Inferior parietal cortex (tissue), 1 donor: Measurements from ENCODE around the gene GAS6.
"Not testable (repeated sequence)": the region's sequence is repeated elsewhere in the genome, so short reads cannot be mapped to it uniquely, and the experiment has no call there.

Source experiments
- DNase-seq: peaks from one replicate; pipeline ENCODE4 v3.0.0-alpha.2; 2016; ENCODE audit errors: extremely low spot score

Gene GAS6

DNA sequence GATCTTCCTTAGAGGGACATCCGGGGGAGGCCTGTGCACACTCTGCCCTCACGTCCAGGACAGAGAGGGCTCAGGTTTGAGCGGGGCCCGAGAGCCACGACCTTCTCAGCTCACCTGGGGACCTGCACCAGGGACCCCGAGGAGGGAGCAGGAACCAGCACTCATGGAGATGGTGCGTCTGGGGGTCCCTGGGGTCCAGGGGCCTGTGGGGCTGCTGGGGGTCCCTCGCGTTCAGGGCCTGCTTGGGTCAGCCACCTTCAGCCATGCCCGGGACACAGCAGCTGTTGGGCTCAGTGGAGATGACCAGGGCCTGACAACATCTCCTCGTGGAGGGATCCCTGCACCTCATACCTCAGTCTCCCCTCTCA is 57.8 kb downstream of the GAS6 start:
- DNase-seq = no peak

DNA sequence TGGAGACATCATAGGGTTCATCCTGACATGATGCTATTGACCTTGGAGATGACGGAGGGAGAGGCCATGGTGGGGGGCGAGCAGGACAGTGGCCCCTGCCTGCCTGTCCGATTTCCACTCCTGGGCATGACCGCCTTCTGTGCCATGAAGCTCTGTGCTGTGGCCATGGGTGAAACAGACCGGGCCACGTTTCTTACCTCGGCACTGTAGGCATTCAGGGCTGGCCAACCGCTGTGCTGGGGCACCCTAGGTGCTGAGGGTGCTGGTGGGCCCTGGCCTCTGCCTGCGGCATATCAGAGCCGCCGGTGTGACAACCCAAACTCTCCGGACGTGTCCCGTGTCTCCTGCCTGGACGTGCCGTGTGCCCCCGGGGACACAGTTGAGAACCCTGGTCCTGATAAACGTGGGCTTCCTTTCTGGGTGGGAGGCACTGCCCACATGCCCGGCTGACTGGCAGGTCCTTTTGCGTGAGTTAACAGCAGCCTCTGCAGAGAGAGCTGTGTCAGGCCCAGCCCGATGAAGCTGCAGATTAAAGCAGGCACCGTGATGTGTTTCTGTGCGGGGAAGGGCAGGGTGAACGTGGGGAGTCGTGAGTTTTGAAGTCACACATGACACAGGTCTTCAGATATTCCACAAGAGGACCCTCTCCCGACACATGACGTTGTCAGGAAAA is 58.3 kb downstream of the GAS6 start:
- no peak for DNase-seq

DNA sequence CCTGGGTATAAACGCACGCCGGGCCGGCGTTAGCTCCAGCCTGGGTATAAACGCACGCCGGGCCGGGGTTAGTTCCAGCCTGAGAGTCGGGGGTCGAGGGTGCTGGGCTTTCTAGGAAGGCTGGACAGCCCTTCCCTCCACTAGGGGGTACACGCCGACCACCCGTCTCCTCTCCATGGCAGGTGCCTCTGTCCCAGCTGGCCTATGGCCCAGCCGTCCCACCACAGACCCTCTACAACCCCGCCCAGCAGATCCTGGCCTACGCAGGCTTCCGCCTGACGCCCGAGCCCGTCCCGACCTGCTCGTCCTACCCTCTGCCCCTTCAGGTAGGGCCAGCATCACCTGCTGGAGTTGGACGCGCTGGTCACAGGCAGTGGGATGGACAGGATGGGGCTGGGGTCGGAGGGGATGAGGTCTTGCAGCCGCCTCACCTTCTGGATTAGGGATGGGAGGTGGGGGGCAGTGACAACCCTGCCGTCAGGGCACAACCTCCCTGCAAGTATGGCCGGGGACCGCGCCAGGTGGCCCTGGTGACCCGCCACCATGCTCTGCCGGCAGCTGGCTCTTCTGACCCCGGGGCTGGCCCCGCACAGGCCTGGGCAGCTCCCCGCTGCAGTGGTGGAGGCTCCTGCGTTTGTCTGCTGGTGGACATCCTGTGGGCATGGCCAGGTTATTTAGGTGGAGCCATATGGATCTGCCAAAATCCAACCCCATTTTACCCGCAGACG is 59.0 kb downstream of the GAS6 start:
- DNase-seq = no peak

DNA sequence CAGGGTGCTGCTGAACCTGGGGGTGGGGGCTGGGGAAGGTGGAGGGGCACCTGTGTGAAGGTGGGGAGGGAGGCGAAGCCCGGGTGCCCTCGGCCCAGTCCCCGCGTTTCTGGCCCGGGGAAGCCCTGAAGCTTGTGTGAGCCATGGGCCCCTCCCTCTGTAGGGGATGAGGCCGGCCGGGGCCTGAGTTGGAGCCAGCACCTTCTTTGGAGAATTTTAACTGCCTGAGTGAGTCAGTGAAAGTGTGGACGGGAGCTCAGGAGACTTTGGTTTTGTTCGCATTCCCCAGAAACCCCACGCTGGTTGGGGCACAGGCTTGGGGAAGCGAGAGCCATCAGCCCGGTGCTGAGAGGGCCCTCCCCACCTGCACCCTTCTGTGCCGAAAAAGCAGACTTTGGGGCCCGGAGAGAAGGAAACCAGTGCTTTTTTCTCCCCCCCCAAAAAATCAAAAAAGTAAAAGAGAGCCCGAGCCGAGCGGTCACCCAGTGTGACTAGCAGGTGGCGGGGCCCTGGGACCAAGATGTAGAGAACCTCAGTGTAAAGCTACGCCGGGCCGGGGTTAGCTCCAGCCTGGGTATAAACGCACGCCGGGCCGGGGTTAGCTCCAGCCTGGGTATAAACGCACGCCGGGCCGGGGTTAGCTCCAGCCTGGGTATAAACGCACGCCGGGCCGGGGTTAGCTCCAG is 59.7 kb downstream of the GAS6 start:
- DNase-seq = no peak

DNA sequence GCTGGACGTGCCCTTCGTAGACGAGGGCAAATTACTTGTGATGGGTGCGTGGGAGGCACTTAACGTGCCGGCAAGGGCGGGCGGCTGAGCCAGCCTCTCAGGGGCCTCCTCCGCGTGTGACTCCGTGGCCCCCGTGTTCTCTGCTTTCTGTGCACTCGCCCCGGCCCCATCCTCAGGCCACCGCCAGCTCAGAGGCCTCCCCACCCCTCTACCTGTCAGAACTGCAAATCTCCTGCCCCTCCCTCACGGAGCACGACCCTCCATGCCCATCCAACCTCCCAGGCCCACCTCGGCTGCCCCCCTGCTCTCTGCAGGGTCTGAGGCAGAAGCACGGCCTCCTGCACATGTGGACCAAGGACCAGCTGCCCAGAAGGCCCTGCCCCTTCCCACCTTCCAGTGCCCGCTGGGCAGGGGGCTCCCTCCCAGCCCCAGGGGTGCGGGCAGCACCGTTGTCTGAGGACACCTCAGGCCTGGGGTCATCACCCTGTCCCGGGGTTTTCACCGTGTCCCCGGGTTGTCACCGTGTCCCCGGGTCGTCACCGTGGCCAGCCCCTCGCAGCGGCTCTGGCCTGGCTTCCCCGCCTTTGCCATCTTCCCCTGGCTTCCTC is 60.4 kb downstream of the GAS6 start:
- DNase-seq = no peak

DNA sequence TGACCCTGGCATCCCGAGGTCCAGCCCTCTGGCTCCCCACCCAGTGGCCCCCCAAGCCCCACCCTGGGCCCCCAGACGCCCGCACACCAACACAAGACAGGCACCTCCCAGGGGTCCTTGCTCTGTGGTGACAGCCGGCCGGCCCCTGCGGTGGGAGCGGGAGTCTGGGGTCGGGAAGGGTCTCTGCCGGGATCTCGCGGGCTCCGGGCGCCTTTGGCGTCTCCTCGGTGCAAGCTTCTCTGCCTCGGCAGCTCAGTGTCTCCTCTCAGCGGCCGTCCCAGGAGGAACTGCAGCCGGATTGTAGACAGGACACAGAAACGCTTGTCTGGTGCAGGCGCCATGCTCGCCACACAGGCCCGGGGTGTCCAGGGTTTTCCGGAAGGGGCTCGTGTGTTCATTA is 61.1 kb downstream of the GAS6 start:
- no peak for DNase-seq

DNA sequence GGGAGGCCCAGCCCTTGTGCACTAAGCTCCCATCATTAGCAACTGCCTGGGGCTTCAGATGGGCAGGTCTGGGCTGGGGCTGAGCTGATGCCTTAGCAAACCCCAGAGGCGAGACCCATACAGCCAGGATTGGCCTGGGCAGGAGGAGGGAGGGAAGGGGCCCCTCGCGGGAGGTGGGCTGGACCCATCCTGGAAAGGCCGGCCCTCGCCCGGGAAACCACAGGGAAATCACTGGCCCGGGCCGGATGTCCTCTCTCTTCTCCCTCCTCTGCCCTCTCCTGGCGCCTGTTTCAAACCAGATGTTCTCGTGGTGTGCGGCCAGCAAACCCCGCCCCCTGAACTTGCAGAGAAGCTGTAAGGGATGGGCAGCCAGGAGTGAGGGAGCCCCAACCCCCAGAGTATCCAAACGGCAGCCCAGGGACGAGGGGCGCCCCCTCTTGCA is 61.8 kb downstream of the GAS6 start:
- DNase-seq = no peak

DNA sequence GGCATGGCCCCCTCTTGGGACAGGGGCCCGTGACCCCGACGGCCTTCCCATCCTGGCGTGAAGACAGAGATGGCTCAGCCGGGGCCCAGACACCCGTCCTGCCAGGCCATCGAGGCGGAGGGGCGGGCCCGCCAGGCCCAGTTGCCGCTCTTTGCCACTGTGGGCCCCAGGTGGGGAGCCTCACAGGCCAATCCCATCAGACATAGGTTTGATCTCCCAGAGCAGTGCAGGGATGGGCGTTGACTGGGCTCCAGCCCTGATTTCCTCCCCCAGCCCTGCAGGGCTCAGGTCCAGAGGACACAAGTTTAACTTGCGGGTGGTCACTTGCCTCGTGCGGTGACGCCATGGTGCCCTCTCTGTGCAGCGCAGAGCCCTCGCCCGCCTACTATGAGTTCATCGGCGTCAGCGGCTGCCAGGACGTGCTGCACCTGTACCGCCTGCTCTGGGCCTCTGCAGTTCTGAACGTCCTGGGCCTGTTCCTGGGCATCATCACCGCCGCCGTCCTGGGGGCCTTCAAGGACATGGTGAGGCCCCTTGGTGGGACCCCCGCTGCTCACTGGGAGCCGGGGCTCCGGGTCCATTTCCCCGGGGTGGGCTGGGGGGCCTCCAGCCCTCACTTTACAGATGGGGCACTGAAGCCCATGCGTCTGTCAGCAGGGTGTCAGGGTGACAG is 62.5 kb downstream of the GAS6 start:
- DNase-seq = no peak

DNA sequence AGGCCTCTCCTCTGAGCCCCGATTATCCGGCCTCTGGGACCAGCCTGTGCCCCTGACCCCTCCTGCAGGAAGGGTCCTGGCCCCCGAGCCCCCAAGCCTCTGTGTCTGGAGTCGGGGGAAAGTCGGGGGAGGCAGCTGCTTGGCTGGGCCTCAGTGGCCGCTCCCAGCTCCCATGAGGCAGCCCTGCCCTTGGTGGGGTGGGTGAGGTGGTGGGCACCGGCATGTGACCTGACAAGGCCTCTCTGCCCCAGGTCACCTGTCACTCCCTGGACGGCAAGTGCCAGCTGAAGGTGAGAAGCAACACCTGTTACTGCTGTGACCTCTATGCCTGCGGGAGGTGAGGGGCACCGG is 63.3 kb downstream of the GAS6 start:
- DNase-seq = no peak

DNA sequence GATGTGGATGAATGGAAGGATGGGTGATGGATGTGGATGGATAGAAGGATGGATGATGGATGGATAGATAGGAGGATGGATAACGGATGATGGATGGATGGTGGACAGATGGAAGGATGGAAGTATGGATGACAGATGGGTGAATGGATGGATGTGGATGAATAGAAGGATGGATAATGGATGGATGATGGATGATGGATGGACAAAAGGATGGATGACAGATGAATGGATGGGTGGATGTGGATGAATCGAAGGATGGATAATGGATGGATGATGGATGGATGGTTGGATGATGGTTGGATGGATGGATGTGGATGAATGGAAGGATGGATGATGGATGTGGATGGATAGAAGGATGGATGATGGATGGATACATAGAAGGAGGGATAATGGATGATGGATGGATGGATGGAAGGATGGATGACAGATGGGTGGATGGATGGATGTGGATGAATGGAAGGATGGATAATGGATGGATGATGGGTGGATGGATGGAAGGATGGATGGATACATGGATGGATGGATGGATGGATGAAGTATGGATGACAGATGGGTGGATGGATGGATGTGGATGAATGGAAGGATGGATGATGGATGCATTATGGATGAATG is 65.6 kb downstream of the GAS6 start:
- DNase-seq = no peak

DNA sequence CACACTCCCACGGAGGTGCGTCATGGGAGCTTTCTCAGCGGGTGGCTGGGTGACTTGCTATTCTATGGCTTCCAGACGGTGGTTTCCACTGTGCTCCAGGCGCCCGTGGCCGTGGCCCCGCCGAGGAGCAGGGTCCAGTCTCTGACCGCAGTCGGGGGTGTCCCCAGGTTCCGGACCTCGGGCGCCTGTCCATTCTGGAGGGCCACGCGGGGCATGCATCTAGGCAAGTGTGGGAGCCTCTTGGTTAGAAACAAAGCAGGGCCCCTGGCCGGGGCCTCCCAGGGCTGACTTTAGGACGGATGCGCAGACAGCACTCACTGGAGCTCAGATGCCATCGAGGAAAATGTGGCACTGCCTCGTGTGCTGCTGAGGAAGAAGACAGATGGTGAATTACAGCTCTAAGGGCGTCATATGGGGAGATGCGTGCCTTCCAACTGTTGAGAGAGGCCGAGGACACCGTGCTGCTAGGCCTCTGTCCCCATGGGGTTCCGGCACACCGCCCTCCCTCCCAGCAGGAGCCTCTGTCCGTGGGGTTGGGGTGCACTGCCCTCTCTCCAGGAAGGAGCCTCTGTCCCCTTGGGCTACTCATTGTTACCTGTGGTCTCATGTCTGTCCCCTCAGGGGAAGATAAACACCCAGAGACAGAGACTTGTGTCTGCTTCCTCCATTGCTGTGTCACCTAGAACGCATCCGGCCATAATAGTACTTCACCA is 66.8 kb downstream of the GAS6 start:
- DNase-seq = no peak

DNA sequence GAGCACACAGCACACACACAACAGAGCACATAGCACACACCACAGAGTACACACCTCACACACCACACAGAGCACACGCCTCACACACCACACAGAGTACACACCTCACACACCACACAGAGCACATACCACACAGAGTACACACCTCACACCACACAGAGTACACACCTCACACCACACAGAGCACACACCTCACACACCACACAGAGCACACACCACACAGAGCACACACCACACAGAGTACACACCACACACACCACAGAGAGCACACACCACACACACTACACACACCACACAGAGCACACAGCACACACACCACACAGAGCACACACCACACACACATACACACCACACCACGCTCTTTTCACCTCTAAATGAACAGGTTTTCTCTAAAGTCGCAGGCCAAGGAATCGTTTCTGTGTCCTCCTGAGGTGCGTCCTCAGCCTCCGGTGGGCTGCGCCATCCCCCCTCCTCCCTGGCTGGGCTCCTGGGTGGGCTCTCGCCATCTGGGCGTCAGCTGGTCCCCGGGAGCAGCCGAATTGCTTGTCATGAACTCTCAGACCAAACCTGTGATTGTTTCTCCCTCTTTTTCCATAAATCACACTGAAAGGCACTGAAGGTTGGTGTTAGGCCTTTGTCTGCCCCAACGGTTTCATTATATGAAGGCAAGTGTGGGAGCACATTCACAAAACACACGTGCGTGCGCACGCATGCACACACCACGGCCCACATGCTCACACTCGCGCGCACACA is 67.5 kb downstream of the GAS6 start:
- DNase-seq = no peak

DNA sequence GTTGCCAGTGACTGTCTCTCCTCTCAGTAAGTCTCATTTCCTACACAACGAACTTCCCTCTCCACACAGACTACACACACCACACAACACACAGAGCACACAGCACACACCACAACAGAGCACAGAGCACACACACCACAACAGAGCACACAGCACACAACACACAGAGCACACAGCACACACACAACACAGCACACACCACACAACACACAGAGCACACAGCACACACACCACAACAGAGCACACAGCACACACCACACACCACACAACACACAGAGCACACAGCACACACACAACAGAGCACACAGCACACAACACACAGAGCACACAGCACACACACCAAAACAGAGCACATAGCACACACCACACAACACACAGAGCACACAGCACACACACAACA is 68.5 kb downstream of the GAS6 start:
- not testable (repeated sequence) for DNase-seq

DNA sequence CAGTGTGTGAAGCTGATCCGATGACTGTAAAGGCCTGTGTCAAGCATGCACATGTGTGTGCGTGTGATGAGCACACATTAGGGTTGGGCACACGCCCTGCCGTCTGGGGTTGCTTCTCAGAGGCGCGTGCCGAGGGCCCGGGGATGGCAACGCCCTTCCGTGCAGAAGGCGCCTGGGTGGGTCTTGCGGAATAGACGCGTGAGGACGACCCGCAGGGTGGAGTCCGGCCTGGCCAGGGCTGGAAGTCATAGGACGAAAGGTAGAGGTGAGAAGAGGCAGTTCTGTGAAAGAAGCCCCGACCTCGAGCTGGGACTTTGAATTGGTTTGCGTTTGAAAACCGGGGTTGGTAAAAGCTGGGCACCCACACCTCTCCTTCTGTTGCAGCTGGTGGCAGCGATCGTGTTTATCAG is 69.1 kb downstream of the GAS6 start:
- DNase-seq = no peak

DNA sequence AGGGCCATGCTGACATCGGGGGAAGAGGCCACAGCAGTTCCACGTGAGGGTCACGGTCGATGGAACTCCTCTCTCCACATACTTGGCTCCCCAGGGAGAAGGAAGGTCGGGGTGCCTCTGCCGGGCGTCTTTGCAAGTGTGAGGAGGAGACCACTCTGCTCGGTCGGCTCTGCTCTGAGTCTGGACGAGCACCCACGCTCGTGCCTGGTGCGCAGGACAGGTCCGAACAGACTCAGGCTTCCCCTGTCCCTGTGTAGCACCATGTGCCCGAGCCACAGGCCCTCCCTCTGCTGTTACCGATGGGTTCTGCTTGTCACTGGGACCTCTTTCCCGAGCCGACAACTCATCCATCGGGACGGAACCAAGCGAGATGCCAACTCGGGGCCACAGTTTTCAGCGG is 69.8 kb downstream of the GAS6 start:
- DNase-seq = no peak

DNA sequence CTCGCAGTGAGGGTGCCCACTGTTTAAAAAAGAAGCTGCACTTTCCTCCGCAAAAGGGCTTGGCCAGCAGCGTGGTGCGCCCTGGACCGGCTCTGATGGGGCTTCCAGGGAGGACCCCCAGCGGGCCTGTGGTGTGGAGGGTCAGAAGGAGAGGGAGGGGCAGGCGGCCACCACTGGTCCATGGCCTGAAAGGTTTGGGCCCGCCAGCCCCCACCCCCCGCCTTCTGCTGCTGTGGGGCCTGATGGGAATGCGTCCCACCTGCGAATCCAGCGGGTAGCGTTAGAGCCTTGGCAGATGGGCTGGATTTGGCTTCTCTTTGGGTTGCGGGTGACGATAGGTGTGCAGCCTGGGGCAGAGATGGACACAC is 70.2 kb downstream of the GAS6 start:
- no peak for DNase-seq

DNA sequence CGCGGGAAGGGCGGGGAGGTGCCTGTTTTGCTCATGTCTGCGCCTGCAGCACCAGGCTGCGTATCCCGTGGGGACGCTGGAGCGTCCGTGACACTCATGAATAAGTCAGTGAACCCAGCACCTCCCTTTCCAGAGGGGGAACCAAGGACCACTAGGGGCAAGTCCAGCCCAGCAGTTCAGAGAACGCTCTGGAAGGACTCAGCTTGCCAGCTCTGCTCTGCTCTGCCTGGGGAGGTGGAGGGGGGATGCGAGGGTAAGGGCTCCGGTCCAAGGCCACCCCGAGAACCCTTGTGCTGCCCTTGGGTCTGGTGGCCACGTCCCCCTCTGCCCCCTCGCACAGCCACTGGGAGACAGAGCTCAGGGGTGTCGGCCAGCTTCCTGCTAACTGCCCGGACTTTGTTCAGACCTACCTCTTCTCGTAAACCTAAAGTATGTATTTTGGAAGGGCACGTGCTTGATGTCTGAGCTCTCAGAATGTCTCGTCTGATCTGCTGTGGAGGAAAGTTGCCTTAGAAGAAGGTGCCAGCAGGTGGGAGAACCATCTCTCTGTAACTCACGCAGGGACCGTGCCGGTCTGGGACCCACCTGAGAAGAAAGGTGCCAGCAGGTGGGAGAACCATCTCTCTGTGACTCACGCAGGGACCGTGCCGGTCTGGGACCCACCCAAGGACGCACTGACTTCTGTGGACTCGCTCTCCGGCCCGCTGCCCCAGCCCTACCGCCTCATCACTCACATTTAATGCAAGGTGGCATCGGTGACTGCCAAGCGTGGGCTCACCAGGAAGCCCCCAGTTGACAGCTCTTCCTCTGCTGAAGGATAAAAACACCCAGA is 70.8 kb downstream of the GAS6 start:
- DNase-seq = no peak

DNA sequence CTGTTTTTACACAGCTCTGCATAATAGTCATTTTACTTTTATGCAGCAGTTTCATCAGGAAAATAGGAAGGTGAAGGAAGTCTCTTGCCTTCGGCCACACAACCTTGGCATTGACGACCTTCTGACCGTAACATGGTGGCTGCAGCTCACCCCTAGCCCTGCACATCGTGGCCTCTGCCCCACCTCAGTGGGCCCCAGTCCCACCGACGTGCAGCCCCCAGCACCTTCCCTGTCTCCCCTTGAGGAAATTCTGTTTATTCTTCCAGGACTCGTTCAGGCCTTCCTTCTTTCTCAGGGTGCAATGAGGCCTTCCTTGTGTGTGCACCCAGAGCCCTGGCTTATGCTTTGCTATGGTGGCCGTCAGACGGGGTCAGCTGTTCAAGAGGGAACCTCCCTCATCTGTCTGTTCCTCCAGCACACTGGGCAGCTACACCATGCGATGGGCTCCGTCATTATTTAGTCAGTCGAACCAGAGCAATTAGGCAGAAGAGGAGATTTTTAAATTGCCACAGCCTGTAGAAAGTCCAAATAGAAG is 71.6 kb downstream of the GAS6 start:
- DNase-seq = no peak

DNA sequence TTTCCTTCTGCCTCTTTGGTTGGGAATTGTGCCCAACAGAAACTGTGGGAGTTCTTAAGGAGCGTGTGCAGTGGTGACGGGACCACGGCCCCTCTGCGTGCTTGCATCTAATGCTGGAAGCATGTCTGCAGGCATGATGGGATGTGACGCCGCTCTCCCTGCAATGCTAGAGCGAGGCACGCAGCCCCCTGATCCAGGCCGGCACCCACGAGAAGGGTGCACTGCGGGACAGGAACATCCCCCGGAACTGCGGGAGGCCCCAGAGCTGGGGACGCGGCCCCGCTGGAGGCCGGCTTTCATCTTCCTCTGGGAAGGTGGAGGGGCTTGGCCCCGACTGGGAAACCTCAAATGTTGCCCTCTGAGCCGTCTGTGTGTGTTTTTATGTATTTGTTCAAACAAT is 72.1 kb downstream of the GAS6 start:
- no peak for DNase-seq
